Measurements from ENCODE around the gene MT1B.

MT1B gene

GRCh38 chr16:56628486-56629350, 23.0 kb upstream of the MT1B start:
- Mint-ChIP-seq H3K4me1 (peaks cover 47% of the 10 kb centered on the region), H3K36me3 (no peaks in the 10 kb centered on the region), H3K9me3 (no peaks in the 10 kb centered on the region), H3K27me3 (peaks cover 56% of the 10 kb centered on the region), H3K27ac (no peak overlapping the region), H3K4me3 (no peak overlapping the region)
- ATAC-seq = no peak

- peak overlapping the region; percentile 49 for H3K27ac Mint-ChIP-seq
- peaks cover 48% of the 10 kb centered on the region for H3K4me1 Mint-ChIP-seq
- H3K36me3 Mint-ChIP-seq = no peaks in the 10 kb centered on the region
- H3K9me3 Mint-ChIP-seq = no peaks in the 10 kb centered on the region
- peaks cover 59% of the 10 kb centered on the region for H3K27me3 Mint-ChIP-seq
- H3K4me3 Mint-ChIP-seq = no peak overlapping the region
- ATAC-seq = peak; percentile 60
These were observed 22.2 kb upstream of the MT1B start for GRCh38 chr16:56629531-56629930.

- no peak overlapping the region for H3K4me3 Mint-ChIP-seq
- no peaks in the 10 kb centered on the region for H3K9me3 Mint-ChIP-seq
These were observed 21.6 kb upstream of the MT1B start for GRCh38 chr16:56630134-56630533.

GRCh38 chr16:56631197-56631596, 20.5 kb upstream of the MT1B start:
- Mint-ChIP-seq H3K4me3 (no peak overlapping the region), H3K27ac (peak overlapping the region; percentile 21)
- no peak for ATAC-seq

More at GRCh38 chr16:56630134-56630533, 21.6 kb upstream of the MT1B start:
- Mint-ChIP-seq H3K27me3 (peaks cover 59% of the 10 kb centered on the region), H3K36me3 (no peaks in the 10 kb centered on the region), H3K27ac (peak overlapping the region; percentile 49), H3K4me1 (peaks cover 50% of the 10 kb centered on the region)
- peak; percentile 92 for ATAC-seq

GRCh38 chr16:56631832-56632155, 19.9 kb upstream of the MT1B start:
- Mint-ChIP-seq H3K36me3 (no peaks in the 10 kb centered on the region), H3K27ac (peak overlapping the region; percentile 21), H3K9me3 (no peaks in the 10 kb centered on the region), H3K4me1 (peaks cover 49% of the 10 kb centered on the region), H3K4me3 (peak overlapping the region; percentile 57), H3K27me3 (peaks cover 59% of the 10 kb centered on the region)
- ATAC-seq = no peak

More at GRCh38 chr16:56631197-56631596, 20.5 kb upstream of the MT1B start:
- Mint-ChIP-seq H3K27me3 (peaks cover 59% of the 10 kb centered on the region), H3K36me3 (no peaks in the 10 kb centered on the region), H3K4me1 (peaks cover 43% of the 10 kb centered on the region), H3K9me3 (no peaks in the 10 kb centered on the region)

GRCh38 chr16:56632156-56632847, 19.4 kb upstream of the MT1B start, which contains the start of gene MT1M:
TSS of gene MT1M (plus strand) at chr16:56632659. CDS start at chr16:56632732, 73 bp downstream.
- H3K27me3 Mint-ChIP-seq = peaks cover 60% of the 10 kb centered on the region
- peak within 1 kb of the TSS; percentile 21 for H3K27ac Mint-ChIP-seq
- H3K9me3 Mint-ChIP-seq = no peaks in the 10 kb centered on the region
- H3K4me3 Mint-ChIP-seq = peak within 1 kb of the TSS; percentile 57
- H3K4me1 Mint-ChIP-seq = peaks cover 49% of the 10 kb centered on the region
- ATAC-seq = no peak
- H3K36me3 Mint-ChIP-seq = no peaks in the 10 kb centered on the region

GRCh38 chr16:56632848-56633365, 18.8 kb upstream of the MT1B start:
- no peaks in the 10 kb centered on the region for H3K36me3 Mint-ChIP-seq
- ATAC-seq = no peak
- H3K27ac Mint-ChIP-seq = no peak overlapping the region
- H3K27me3 Mint-ChIP-seq = peaks cover 66% of the 10 kb centered on the region
- H3K4me3 Mint-ChIP-seq = peak overlapping the region; percentile 41
- H3K4me1 Mint-ChIP-seq = peaks cover 54% of the 10 kb centered on the region
- H3K9me3 Mint-ChIP-seq = no peaks in the 10 kb centered on the region

- Mint-ChIP-seq H3K27me3 (peaks cover 72% of the 10 kb centered on the region), H3K4me1 (peaks cover 60% of the 10 kb centered on the region), H3K4me3 (no peak overlapping the region), H3K9me3 (no peaks in the 10 kb centered on the region), H3K36me3 (no peaks in the 10 kb centered on the region), H3K27ac (no peak overlapping the region)
- ATAC-seq = no peak
These were observed 18.2 kb upstream of the MT1B start for GRCh38 chr16:56633535-56633934.

- Mint-ChIP-seq H3K4me3 (peak overlapping the region; percentile 62), H3K36me3 (no peaks in the 10 kb centered on the region), H3K9me3 (no peaks in the 10 kb centered on the region), H3K4me1 (peaks cover 52% of the 10 kb centered on the region), H3K27ac (peak overlapping the region; percentile 45), H3K27me3 (peaks cover 86% of the 10 kb centered on the region)
- ATAC-seq = no peak
These were observed 16.8 kb upstream of the MT1B start for GRCh38 chr16:56634715-56635440.

- Mint-ChIP-seq H3K27ac (peak overlapping the region; percentile 45), H3K27me3 (peaks cover 92% of the 10 kb centered on the region), H3K36me3 (no peaks in the 10 kb centered on the region), H3K4me1 (peaks cover 45% of the 10 kb centered on the region), H3K4me3 (peak overlapping the region; percentile 29), H3K9me3 (no peaks in the 10 kb centered on the region)
- ATAC-seq = no peak
These were observed 16.2 kb upstream of the MT1B start for GRCh38 chr16:56635441-56635967.

- ATAC-seq = no peak
These were observed 14.9 kb upstream of the MT1B start for GRCh38 chr16:56636616-56637413.

GRCh38 chr16:56637814-56638750, 13.6 kb upstream of the MT1B start, which contains the start of gene MT1A:
TSS of gene MT1A (plus strand) at chr16:56638666. CDS start at chr16:56638739, 73 bp downstream.
- H3K9me3 Mint-ChIP-seq = no peaks in the 10 kb centered on the region
- H3K27ac Mint-ChIP-seq = no peak within 1 kb of the TSS
- peak; percentile 37 for ATAC-seq
- H3K36me3 Mint-ChIP-seq = no peaks in the 10 kb centered on the region
- H3K4me3 Mint-ChIP-seq = peak within 1 kb of the TSS; percentile 57
- H3K27me3 Mint-ChIP-seq = peaks cover 81% of the 10 kb centered on the region
- H3K4me1 Mint-ChIP-seq = peaks cover 37% of the 10 kb centered on the region

More at GRCh38 chr16:56636616-56637413, 14.9 kb upstream of the MT1B start:
- Mint-ChIP-seq H3K36me3 (no peaks in the 10 kb centered on the region), H3K4me1 (peaks cover 41% of the 10 kb centered on the region), H3K27me3 (peaks cover 94% of the 10 kb centered on the region), H3K4me3 (no peak overlapping the region), H3K9me3 (no peaks in the 10 kb centered on the region), H3K27ac (no peak overlapping the region)

GRCh38 chr16:56639045-56639444, 12.6 kb upstream of the MT1B start:
- Mint-ChIP-seq H3K36me3 (no peaks in the 10 kb centered on the region), H3K4me3 (no peak overlapping the region), H3K27ac (no peak overlapping the region), H3K27me3 (peaks cover 77% of the 10 kb centered on the region), H3K4me1 (peaks cover 47% of the 10 kb centered on the region), H3K9me3 (no peaks in the 10 kb centered on the region)
- ATAC-seq = no peak
